ENCODE results near the gene ANTKMT. TPM values are rescaled to one million over a fixed set of nuclear protein-coding genes. Genes with fewer than 3 reads are reported as not detected.

Gene ANTKMT
- total and polyA plus RNA-seq, 12 donors, result 23.3 to 91.1 (median 31.7) TPM

DNA sequence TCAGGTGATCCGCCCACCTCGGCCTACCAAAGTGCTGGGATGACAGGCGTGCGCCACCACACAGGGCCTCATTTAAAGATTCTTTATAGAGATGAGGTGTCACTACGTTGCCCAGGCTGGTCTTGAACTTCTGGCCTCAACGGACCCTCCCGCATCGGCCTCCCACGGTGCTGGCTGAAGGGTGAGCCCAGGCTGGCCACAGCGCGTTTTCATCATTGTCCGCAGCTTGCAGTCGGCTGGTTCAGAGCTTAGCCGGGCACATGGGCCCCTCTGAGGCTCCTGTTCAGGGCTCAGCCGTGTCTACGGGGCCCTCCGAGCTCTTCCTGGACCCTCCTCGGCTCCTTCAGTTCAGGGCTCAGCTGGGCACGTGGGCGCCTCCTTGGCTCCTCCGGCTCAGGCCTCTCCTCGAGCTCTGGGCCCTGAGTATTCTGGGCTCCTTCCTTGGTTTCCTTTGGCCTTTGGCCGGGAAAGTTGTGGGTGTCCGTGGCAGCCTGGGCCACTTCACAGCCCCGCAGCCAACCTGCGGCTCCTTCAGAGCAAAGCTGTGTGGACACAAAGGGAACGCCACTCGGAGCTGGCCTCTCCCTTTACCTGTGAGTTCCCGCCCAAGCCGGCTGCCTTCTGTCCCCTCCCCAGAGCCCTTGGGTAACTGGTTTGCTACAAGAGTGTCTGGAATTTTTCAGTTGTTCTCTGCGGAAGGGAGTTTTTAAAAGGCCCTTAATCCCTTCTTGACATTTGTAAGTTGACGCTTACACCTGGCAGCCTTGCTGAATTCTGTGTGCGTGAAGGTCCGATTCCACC, 38.4 kb downstream of the ANTKMT start:
- H3K27ac ChIP-seq, result no peak overlapping the region
- H3K9me3 ChIP-seq, result no peaks in the 10 kb centered on the region
- DNase-seq (no peak), ATAC-seq (no peak)
- 78 to 83% methylated on average over 34 of the region's 34 CpGs for WGBS, 2 donors
- peaks cover 0 to 10% (median 0%) of the 10 kb centered on the region in 9 donors for H3K4me1 ChIP-seq
- H3K4me3 ChIP-seq, result no peak overlapping the region
- intact Hi-C loops (cut with DNase I), result no loop called here
- no peak for TF ChIP-seq CTCF (IDR thresholded peaks at IDR 0.05)
- peaks cover 6 to 39% (median 11%) of the 10 kb centered on the region in 7 donors for H3K27me3 ChIP-seq
- no peaks in the 10 kb centered on the region for H3K36me3 ChIP-seq

DNA sequence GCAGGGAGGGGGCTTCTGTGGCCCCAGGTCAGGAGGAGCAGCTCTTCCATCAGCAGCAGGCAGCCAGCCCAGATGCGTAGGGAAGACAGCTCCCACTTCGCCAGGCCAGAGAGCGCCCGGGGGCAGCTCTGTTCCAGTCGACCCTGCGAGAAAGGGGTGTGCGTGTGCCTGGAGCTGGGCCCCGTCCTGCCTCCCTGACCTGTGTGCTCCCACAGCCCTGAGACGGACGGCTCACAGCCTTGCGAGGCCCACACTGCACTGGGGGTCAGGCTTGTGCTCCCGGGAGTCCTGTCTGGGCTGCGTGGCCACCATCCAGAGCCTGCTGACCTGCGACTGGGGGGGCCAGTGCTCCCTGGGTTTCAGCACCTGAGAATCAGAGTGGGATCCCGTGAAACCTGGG, 39.1 kb downstream of the ANTKMT start:
- TF ChIP-seq CTCF (IDR thresholded peaks at IDR 0.05), result no peak
- Histone ChIP-seq H3K27ac (no peak overlapping the region), H3K27me3 (peaks cover 6 to 39% (median 10%) of the 10 kb centered on the region in 7 donors), H3K36me3 (no peaks in the 10 kb centered on the region), H3K9me3 (no peaks in the 10 kb centered on the region), H3K4me1 (peaks cover 0 to 7% (median 0%) of the 10 kb centered on the region in 9 donors), H3K4me3 (no peak overlapping the region)
- ATAC-seq (no peak), DNase-seq (no peak)
- 65 to 70% methylated on average over 13 to 15 of the region's 15 CpGs for WGBS, 2 donors
- intact Hi-C loops (cut with DNase I), result no loop called here

- H3K27me3 ChIP-seq, result peaks cover 6 to 36% (median 10%) of the 10 kb centered on the region in 7 donors
- no peak for DNase-seq
Observed at GRCh38 chr16:760545-761343, 39.8 kb downstream of the ANTKMT start, which contains the start of gene MSLN. Gene MSLN, plus strand, starts transcription at chr16:760734. Its CDS starts 1,947 bp downstream, at chr16:762681.

More at GRCh38 chr16:760545-761343, 39.8 kb downstream of the ANTKMT start, which contains the start of gene MSLN:
- 75 to 77% methylated on average over 37 of the region's 37 CpGs for WGBS, 2 donors
- TF ChIP-seq CTCF (IDR thresholded peaks at IDR 0.05), result no peak
- Histone ChIP-seq H3K9me3 (no peaks in the 10 kb centered on the region), H3K36me3 (no peaks in the 10 kb centered on the region), H3K4me1 (peaks cover 0 to 7% (median 0%) of the 10 kb centered on the region in 9 donors), H3K27ac (no peak within 1 kb of the TSS), H3K4me3 (no peak within 1 kb of the TSS)
- no peak for ATAC-seq
- intact Hi-C loops (cut with DNase I), result no loop called here

All from heart right ventricle (tissue), 16 donors.